Measurements from ENCODE around the gene ETHE1.

DNA sequence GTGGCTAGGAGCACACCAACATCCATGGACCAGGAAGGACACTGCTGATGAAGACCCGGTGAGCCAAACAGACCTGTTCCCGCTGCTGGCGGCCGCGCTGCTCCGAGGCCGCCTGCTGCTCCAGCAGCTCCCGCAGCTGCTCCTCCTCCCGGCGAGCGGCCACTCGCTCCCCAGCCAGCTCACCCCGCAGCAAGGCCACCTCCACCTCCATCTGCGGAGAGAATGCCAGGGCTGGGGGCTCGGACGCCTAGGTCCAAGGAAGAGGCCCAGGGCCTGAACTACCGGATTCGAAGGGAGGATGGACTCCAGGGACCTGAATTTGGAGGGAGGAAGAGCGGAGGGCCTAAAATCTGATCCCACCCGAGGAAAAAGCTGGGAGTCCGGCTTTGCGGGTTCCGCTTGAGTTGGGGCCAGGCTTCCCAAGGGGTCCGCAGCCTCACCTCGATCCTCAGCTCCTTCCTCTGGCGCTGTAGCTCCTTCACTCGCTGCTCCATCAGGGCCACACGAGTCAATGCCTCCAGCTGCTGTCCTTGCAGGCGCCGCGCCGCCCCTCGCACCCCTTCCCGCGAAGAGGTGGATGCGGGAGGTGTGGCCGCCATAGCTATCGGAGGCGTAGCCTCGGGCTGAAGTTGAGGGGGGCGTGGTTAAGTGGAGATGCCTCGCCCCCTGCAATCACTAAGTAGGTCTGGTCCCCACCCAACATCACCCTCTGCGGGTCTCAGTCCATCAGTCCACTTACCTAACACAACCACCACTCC, 25.2 kb downstream of the ETHE1 start:
- TF ChIP-seq, protein P1, sequence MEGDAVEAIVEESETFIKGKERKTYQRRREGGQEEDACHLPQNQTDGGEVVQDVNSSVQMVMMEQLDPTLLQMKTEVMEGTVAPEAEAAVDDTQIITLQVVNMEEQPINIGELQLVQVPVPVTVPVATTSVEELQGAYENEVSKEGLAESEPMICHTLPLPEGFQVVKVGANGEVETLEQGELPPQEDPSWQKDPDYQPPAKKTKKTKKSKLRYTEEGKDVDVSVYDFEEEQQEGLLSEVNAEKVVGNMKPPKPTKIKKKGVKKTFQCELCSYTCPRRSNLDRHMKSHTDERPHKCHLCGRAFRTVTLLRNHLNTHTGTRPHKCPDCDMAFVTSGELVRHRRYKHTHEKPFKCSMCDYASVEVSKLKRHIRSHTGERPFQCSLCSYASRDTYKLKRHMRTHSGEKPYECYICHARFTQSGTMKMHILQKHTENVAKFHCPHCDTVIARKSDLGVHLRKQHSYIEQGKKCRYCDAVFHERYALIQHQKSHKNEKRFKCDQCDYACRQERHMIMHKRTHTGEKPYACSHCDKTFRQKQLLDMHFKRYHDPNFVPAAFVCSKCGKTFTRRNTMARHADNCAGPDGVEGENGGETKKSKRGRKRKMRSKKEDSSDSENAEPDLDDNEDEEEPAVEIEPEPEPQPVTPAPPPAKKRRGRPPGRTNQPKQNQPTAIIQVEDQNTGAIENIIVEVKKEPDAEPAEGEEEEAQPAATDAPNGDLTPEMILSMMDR (IDR thresholded peaks at IDR 0.05; ENCODE audit: borderline replicate concordance, extremely low read depth, low read length, poor library complexity, severe bottlenecking): no peak
- no peak for TF ChIP-seq EZH2 (IDR thresholded peaks at IDR 0.05; ENCODE audit: borderline replicate concordance, low read depth, low read length, severe bottlenecking)
